SH-SY5Y (cell line): ENCODE data around the gene FAM184A.

Experiments used
- GATA2 ChIP-seq: IDR thresholded peaks from 2 replicates; pipeline ENCODE4 v1.6.1; 2011; ENCODE audit warnings: mild to moderate bottlenecking, low read depth, low read length
- GATA3 ChIP-seq: IDR thresholded peaks from 2 replicates; pipeline ENCODE4 v1.6.1; 2011; ENCODE audit warnings: low read depth, mild to moderate bottlenecking, low read length, moderate library complexity

- TF ChIP-seq GATA2 (no peak), GATA3 (no peak)
Observed at GRCh38 chr6:118971682-118972081, 106.8 kb downstream of the FAM184A start.
